HG03196 (cell line): Measurements from ENCODE around the gene SEMA7A.
A peak's percentile ranks its signal among the peaks of the same experiment; 100 is the strongest.
"Not testable (repeated sequence)": the region's sequence is repeated elsewhere in the genome, so short reads cannot be mapped to it uniquely, and the experiment has no call there.

ENCODE experiments used
- ATAC-seq: cut with Tn5 transposase; IDR thresholded peaks from one replicate; pipeline ENCODE4 v1.9.1; 2021; ENCODE audit not compliant: unreplicated experiment

The SEMA7A gene

GRCh38 chr15:74433592-74434262 is at the start of gene SEMA7A:
Gene SEMA7A (minus strand): TSS chr15:74433958. CDS start chr15:74433918, 40 bp downstream.
- peak; percentile 64 for ATAC-seq

GRCh38 chr15:74482661-74483060 is 48.9 kb upstream of the SEMA7A start:
- ATAC-seq, result no peak

GRCh38 chr15:74480364-74480763 is 46.6 kb upstream of the SEMA7A start:
- ATAC-seq, result not testable (repeated sequence)

GRCh38 chr15:74471621-74472020 is 37.9 kb upstream of the SEMA7A start:
- ATAC-seq, result not testable (repeated sequence)

GRCh38 chr15:74470631-74471395 is 37.1 kb upstream of the SEMA7A start:
- no peak for ATAC-seq

- no peak for ATAC-seq
These were observed 34.7 kb upstream of the SEMA7A start for GRCh38 chr15:74468341-74469032.

GRCh38 chr15:74466570-74466969 is 32.8 kb upstream of the SEMA7A start:
- ATAC-seq, result no peak

- no peak for ATAC-seq
These were observed 31.1 kb upstream of the SEMA7A start for GRCh38 chr15:74464897-74465296.

- ATAC-seq, result no peak
These were observed 30.5 kb upstream of the SEMA7A start for GRCh38 chr15:74464216-74464615.

GRCh38 chr15:74463634-74464033 is 29.9 kb upstream of the SEMA7A start:
- ATAC-seq, result no peak

- ATAC-seq, result no peak
These were observed 28.2 kb upstream of the SEMA7A start for GRCh38 chr15:74461847-74462511.

GRCh38 chr15:74460871-74461846 is 27.4 kb upstream of the SEMA7A start, which contains the start of gene UBL7:
Gene UBL7 (minus strand): TSS chr15:74461160. CDS start chr15:74458867, 2,293 bp downstream.
- ATAC-seq, result peak; percentile 89

- no peak for ATAC-seq
These were observed 26.5 kb upstream of the SEMA7A start for GRCh38 chr15:74460298-74460697.

GRCh38 chr15:74459798-74460197 is 26.0 kb upstream of the SEMA7A start:
- ATAC-seq, result not testable (repeated sequence)

- ATAC-seq, result no peak
These were observed 24.7 kb upstream of the SEMA7A start for GRCh38 chr15:74458473-74458872.

- not testable (repeated sequence) for ATAC-seq
These were observed 23.3 kb upstream of the SEMA7A start for GRCh38 chr15:74457036-74457435.

- no peak for ATAC-seq
These were observed 21.2 kb upstream of the SEMA7A start for GRCh38 chr15:74454764-74455500.

- ATAC-seq, result no peak
These were observed 20.4 kb upstream of the SEMA7A start for GRCh38 chr15:74453925-74454763.
